Kidney epithelial cell (primary cell): ENCODE results near the gene TMEM205. TPM values are rescaled to one million over a fixed set of nuclear protein-coding genes. Genes with fewer than 3 reads are reported as not detected.

ENCODE experiments used
- DNase-seq: peaks from one replicate; pipeline ENCODE4 v3.0.0-alpha.2; 2010; ENCODE audit warnings: low read depth
- H3K27me3 ChIP-seq: 2 replicates; pipeline ENCODE4 v1.6.0; 2011; ENCODE audit warnings: low read length; ENCODE audit not compliant: control insufficient read depth, insufficient read depth
- H3K36me3 ChIP-seq: 2 replicates; pipeline ENCODE4 v1.5.1; 2011; ENCODE audit warnings: low read length; ENCODE audit not compliant: control insufficient read depth, insufficient read depth
- H3K4me3 ChIP-seq: 2 replicates; pipeline ENCODE4 v1.5.1; 2011; ENCODE audit warnings: low read depth, mild to moderate bottlenecking, control low read depth, low read length
- total RNA-seq: library from RNA; depleted of rRNA; stranded (reverse); fragments of >200 nt; gene quantifications from 2 replicates; pipeline ENCODE4 v1.2.3, GENCODE V29; 2015
- TF ChIP-seq, protein P1 (sequence below): IDR thresholded peaks from 2 replicates; pipeline ENCODE4 v1.5.1; 2011; ENCODE audit warnings: mild to moderate bottlenecking, moderate library complexity, low read length, control low read depth, inconsistent platforms; ENCODE audit not compliant: insufficient read depth, poor library complexity, severe bottlenecking

Gene TMEM205
- total RNA-seq = 307 and 377 TPM in 2 replicates

- H3K27me3 ChIP-seq = no peaks in the 10 kb centered on the region
- peaks cover 1% of the 10 kb centered on the region for H3K36me3 ChIP-seq
- H3K4me3 ChIP-seq = peak within 1 kb of the TSS; percentile 78
- TF ChIP-seq, protein P1, sequence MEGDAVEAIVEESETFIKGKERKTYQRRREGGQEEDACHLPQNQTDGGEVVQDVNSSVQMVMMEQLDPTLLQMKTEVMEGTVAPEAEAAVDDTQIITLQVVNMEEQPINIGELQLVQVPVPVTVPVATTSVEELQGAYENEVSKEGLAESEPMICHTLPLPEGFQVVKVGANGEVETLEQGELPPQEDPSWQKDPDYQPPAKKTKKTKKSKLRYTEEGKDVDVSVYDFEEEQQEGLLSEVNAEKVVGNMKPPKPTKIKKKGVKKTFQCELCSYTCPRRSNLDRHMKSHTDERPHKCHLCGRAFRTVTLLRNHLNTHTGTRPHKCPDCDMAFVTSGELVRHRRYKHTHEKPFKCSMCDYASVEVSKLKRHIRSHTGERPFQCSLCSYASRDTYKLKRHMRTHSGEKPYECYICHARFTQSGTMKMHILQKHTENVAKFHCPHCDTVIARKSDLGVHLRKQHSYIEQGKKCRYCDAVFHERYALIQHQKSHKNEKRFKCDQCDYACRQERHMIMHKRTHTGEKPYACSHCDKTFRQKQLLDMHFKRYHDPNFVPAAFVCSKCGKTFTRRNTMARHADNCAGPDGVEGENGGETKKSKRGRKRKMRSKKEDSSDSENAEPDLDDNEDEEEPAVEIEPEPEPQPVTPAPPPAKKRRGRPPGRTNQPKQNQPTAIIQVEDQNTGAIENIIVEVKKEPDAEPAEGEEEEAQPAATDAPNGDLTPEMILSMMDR = peak; percentile 8
- DNase-seq = peak; percentile 96
These were observed at the start of gene TMEM205, which contains the start of gene CCDC159 for GRCh38 chr19:11346104-11346940. TMEM205 (minus strand) TSS chr19:11346268; CDS start chr19:11345619, 649 bp downstream. CCDC159 (plus strand) TSS chr19:11346519; CDS start chr19:11346607, 88 bp downstream.

GRCh38 chr19:11390933-11391680, 45.0 kb upstream of the TMEM205 start:
- TF ChIP-seq, protein P1 = no peak
- no peak for DNase-seq
- H3K27me3 ChIP-seq = no peaks in the 10 kb centered on the region
- no peak overlapping the region for H3K4me3 ChIP-seq
- H3K36me3 ChIP-seq = no peaks in the 10 kb centered on the region

GRCh38 chr19:11390359-11390758, 44.3 kb upstream of the TMEM205 start:
- no peaks in the 10 kb centered on the region for H3K27me3 ChIP-seq
- no peak for DNase-seq
- no peak overlapping the region for H3K4me3 ChIP-seq
- H3K36me3 ChIP-seq = no peaks in the 10 kb centered on the region
- TF ChIP-seq, protein P1 = no peak

GRCh38 chr19:11387162-11388034, 41.3 kb upstream of the TMEM205 start:
- no peaks in the 10 kb centered on the region for H3K36me3 ChIP-seq
- DNase-seq = no peak
- no peak overlapping the region for H3K4me3 ChIP-seq
- TF ChIP-seq, protein P1 = no peak
- H3K27me3 ChIP-seq = peaks cover 7% of the 10 kb centered on the region

DNA sequence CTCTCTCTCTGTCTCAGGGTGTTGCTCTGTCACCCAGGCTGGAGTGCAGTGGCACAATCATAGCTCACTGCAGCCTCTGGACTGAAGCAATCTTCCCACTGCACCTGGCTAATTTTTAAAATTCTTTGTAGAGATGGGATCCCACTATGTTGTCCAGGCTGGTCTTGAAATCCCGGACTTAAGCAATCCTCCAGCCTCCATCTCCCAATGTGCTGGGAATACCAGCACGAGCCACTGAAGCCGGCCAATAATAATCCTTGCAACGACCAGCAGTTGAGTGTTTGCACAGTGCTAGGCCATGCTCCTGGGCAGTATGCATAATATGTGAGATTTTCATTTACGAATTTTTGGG, 38.7 kb upstream of the TMEM205 start:
- no peak for DNase-seq
- no peak overlapping the region for H3K4me3 ChIP-seq
- peaks cover 12% of the 10 kb centered on the region for H3K27me3 ChIP-seq
- TF ChIP-seq, protein P1 = no peak
- H3K36me3 ChIP-seq = no peaks in the 10 kb centered on the region
